GM21515 (cell line): ENCODE measurements around the gene GNPTAB.
"Not testable (repeated sequence)": the region's sequence is repeated elsewhere in the genome, so short reads cannot be mapped to it uniquely, and the experiment has no call there.

Experiments used
- ATAC-seq: cut with Tn5 transposase; IDR thresholded peaks from one replicate; pipeline ENCODE4 v1.9.1; 2021; ENCODE audit not compliant: unreplicated experiment

The GNPTAB gene

GRCh38 chr12:101830367-101831325 is at the start of gene GNPTAB:
TSS of gene GNPTAB (minus strand) at chr12:101830959. CDS start at chr12:101830675, 284 bp downstream.
- peak; percentile 93 for ATAC-seq

- ATAC-seq: peak; percentile 6
Observed at GRCh38 chr12:101878243-101878821, 47.6 kb upstream of the GNPTAB start.

GRCh38 chr12:101877806-101878242 is 47.1 kb upstream of the GNPTAB start:
- peak; percentile 17 for ATAC-seq

- ATAC-seq: peak; percentile 87
Observed at GRCh38 chr12:101876861-101877805, 46.4 kb upstream of the GNPTAB start, which contains the start of gene DRAM1. TSS of gene DRAM1 (plus strand) at chr12:101877580. CDS start at chr12:101877790, 210 bp downstream.

- ATAC-seq: no peak
Observed at GRCh38 chr12:101876322-101876860, 45.6 kb upstream of the GNPTAB start.

- no peak for ATAC-seq
Observed at GRCh38 chr12:101875162-101875561, 44.4 kb upstream of the GNPTAB start.

- ATAC-seq: no peak
Observed at GRCh38 chr12:101870925-101871324, 40.2 kb upstream of the GNPTAB start.

- ATAC-seq: not testable (repeated sequence)
Observed at GRCh38 chr12:101867619-101868018, 36.9 kb upstream of the GNPTAB start.

- ATAC-seq: no peak
Observed at GRCh38 chr12:101866615-101867373, 36.0 kb upstream of the GNPTAB start.

GRCh38 chr12:101863981-101864380 is 33.2 kb upstream of the GNPTAB start:
- no peak for ATAC-seq

GRCh38 chr12:101862245-101862644 is 31.5 kb upstream of the GNPTAB start:
- ATAC-seq: no peak

- not testable (repeated sequence) for ATAC-seq
Observed at GRCh38 chr12:101861688-101862087, 30.9 kb upstream of the GNPTAB start.

- peak; percentile 43 for ATAC-seq
Observed at GRCh38 chr12:101859664-101860607, 29.2 kb upstream of the GNPTAB start.

GRCh38 chr12:101858361-101858760 is 27.6 kb upstream of the GNPTAB start:
- ATAC-seq: no peak

- no peak for ATAC-seq
Observed at GRCh38 chr12:101857043-101857558, 26.3 kb upstream of the GNPTAB start.

GRCh38 chr12:101856614-101857013 is 25.9 kb upstream of the GNPTAB start:
- not testable (repeated sequence) for ATAC-seq

GRCh38 chr12:101855976-101856375 is 25.2 kb upstream of the GNPTAB start:
- no peak for ATAC-seq

- no peak for ATAC-seq
Observed at GRCh38 chr12:101855364-101855884, 24.7 kb upstream of the GNPTAB start.
